ENCODE measurements around the gene PRPF38B.

- TF ChIP-seq CTCF (IDR thresholded peaks at IDR 0.05; ENCODE audit: insufficient read depth, low read length, poor library complexity, severe bottlenecking) (peak; percentile 90), EZH2phosphoT487 (conservative IDR thresholded peaks at IDR 0.05; ENCODE audit: low read length) (no peak)
Measured at GRCh38 chr1:108746382-108747170, 54.5 kb downstream of the PRPF38B start, which contains the start of gene STXBP3.

Data from SU-DHL-6 (cell line).